Measurements from ENCODE around the gene RAPSN. TPM values are rescaled to one million over a fixed set of nuclear protein-coding genes. Genes with fewer than 3 reads are reported as not detected.

RAPSN gene
- total RNA-seq, 1 donor from 2014 or later: 0.62 TPM

- H3K27me3 Mint-ChIP-seq (ENCODE audit: insufficient read depth): no peaks in the 10 kb centered on the region
- peaks cover 5% of the 10 kb centered on the region for H3K4me1 Mint-ChIP-seq (ENCODE audit: low read depth)
- no peaks in the 10 kb centered on the region for H3K9me3 Mint-ChIP-seq
- intact Hi-C loops (cut with micrococcal nuclease): no loop called here
- H3K27ac Mint-ChIP-seq: peak overlapping the region; percentile 59
- peaks cover 60% of the 10 kb centered on the region for H3K36me3 Mint-ChIP-seq (ENCODE audit: low read depth)
- DNase-seq (ENCODE audit: low spot score): no peak
- H3K4me3 Mint-ChIP-seq: no peak overlapping the region
Measured at GRCh38 chr11:47478651-47479329, 29.9 kb upstream of the RAPSN start.

GRCh38 chr11:47477753-47478152, 28.8 kb upstream of the RAPSN start:
- Mint-ChIP-seq H3K27ac (peak overlapping the region; percentile 76), H3K4me3 (no peak overlapping the region), H3K4me1 (ENCODE audit: low read depth) (peaks cover 5% of the 10 kb centered on the region), H3K36me3 (ENCODE audit: low read depth) (peaks cover 60% of the 10 kb centered on the region), H3K27me3 (ENCODE audit: insufficient read depth) (no peaks in the 10 kb centered on the region), H3K9me3 (no peaks in the 10 kb centered on the region)
- no peak for DNase-seq (ENCODE audit: low spot score)
- intact Hi-C loops (cut with micrococcal nuclease): no loop called here

GRCh38 chr11:47477323-47477722, 28.4 kb upstream of the RAPSN start:
- Mint-ChIP-seq H3K27me3 (ENCODE audit: insufficient read depth) (no peaks in the 10 kb centered on the region), H3K4me1 (ENCODE audit: low read depth) (peaks cover 5% of the 10 kb centered on the region), H3K9me3 (no peaks in the 10 kb centered on the region), H3K36me3 (ENCODE audit: low read depth) (peaks cover 61% of the 10 kb centered on the region), H3K27ac (peak overlapping the region; percentile 76), H3K4me3 (no peak overlapping the region)
- intact Hi-C loops (cut with micrococcal nuclease): no loop called here
- no peak for DNase-seq (ENCODE audit: low spot score)

GRCh38 chr11:47470671-47471070, 21.7 kb upstream of the RAPSN start:
- Mint-ChIP-seq H3K9me3 (no peaks in the 10 kb centered on the region), H3K27ac (peak overlapping the region; percentile 20), H3K27me3 (ENCODE audit: insufficient read depth) (no peaks in the 10 kb centered on the region), H3K36me3 (ENCODE audit: low read depth) (peaks cover 57% of the 10 kb centered on the region), H3K4me1 (ENCODE audit: low read depth) (peaks cover 13% of the 10 kb centered on the region), H3K4me3 (no peak overlapping the region)
- no peak for DNase-seq (ENCODE audit: low spot score)
- intact Hi-C loops (cut with micrococcal nuclease): no loop called here

GRCh38 chr11:47469361-47470179, 20.6 kb upstream of the RAPSN start:
- Mint-ChIP-seq H3K9me3 (no peaks in the 10 kb centered on the region), H3K4me1 (ENCODE audit: low read depth) (peaks cover 13% of the 10 kb centered on the region), H3K27me3 (ENCODE audit: insufficient read depth) (no peaks in the 10 kb centered on the region), H3K4me3 (no peak overlapping the region), H3K27ac (no peak overlapping the region), H3K36me3 (ENCODE audit: low read depth) (peaks cover 53% of the 10 kb centered on the region)
- intact Hi-C loops (cut with micrococcal nuclease): no loop called here
- DNase-seq (ENCODE audit: low spot score): no peak

- no peak for DNase-seq (ENCODE audit: low spot score)
- intact Hi-C loops (cut with micrococcal nuclease): no loop called here
- H3K9me3 Mint-ChIP-seq: no peaks in the 10 kb centered on the region
- H3K27ac Mint-ChIP-seq: no peak overlapping the region
- H3K4me3 Mint-ChIP-seq: no peak overlapping the region
- peaks cover 48% of the 10 kb centered on the region for H3K36me3 Mint-ChIP-seq (ENCODE audit: low read depth)
- H3K27me3 Mint-ChIP-seq (ENCODE audit: insufficient read depth): no peaks in the 10 kb centered on the region
- H3K4me1 Mint-ChIP-seq (ENCODE audit: low read depth): peaks cover 13% of the 10 kb centered on the region
Measured at GRCh38 chr11:47468598-47469214, 19.8 kb upstream of the RAPSN start.

- intact Hi-C loops (cut with micrococcal nuclease): no loop called here
- DNase-seq (ENCODE audit: low spot score): no peak
- Mint-ChIP-seq H3K4me1 (ENCODE audit: low read depth) (peaks cover 13% of the 10 kb centered on the region), H3K4me3 (no peak overlapping the region), H3K27ac (peak overlapping the region; percentile 16), H3K27me3 (ENCODE audit: insufficient read depth) (no peaks in the 10 kb centered on the region), H3K36me3 (ENCODE audit: low read depth) (peaks cover 36% of the 10 kb centered on the region), H3K9me3 (no peaks in the 10 kb centered on the region)
Measured at GRCh38 chr11:47467357-47467756, 18.4 kb upstream of the RAPSN start.

- intact Hi-C loops (cut with micrococcal nuclease): no loop called here
- Mint-ChIP-seq H3K9me3 (no peaks in the 10 kb centered on the region), H3K36me3 (ENCODE audit: low read depth) (peaks cover 34% of the 10 kb centered on the region), H3K27ac (no peak overlapping the region), H3K4me1 (ENCODE audit: low read depth) (peaks cover 13% of the 10 kb centered on the region), H3K27me3 (ENCODE audit: insufficient read depth) (no peaks in the 10 kb centered on the region), H3K4me3 (no peak overlapping the region)
- no peak for DNase-seq (ENCODE audit: low spot score)
Measured at GRCh38 chr11:47466701-47467250, 17.8 kb upstream of the RAPSN start.

- no peaks in the 10 kb centered on the region for H3K27me3 Mint-ChIP-seq (ENCODE audit: insufficient read depth)
- no peak overlapping the region for H3K4me3 Mint-ChIP-seq
- no peaks in the 10 kb centered on the region for H3K9me3 Mint-ChIP-seq
- peaks cover 32% of the 10 kb centered on the region for H3K36me3 Mint-ChIP-seq (ENCODE audit: low read depth)
- H3K4me1 Mint-ChIP-seq (ENCODE audit: low read depth): peaks cover 13% of the 10 kb centered on the region
- no peak overlapping the region for H3K27ac Mint-ChIP-seq
- DNase-seq (ENCODE audit: low spot score): no peak
- intact Hi-C loops (cut with micrococcal nuclease): no loop called here
Measured at GRCh38 chr11:47466201-47466600, 17.3 kb upstream of the RAPSN start.

- H3K4me3 Mint-ChIP-seq: no peak overlapping the region
- H3K9me3 Mint-ChIP-seq: no peaks in the 10 kb centered on the region
- H3K27ac Mint-ChIP-seq: no peak overlapping the region
- DNase-seq (ENCODE audit: low spot score): no peak
- H3K4me1 Mint-ChIP-seq (ENCODE audit: low read depth): peaks cover 10% of the 10 kb centered on the region
- intact Hi-C loops (cut with micrococcal nuclease): no loop called here
- peaks cover 26% of the 10 kb centered on the region for H3K36me3 Mint-ChIP-seq (ENCODE audit: low read depth)
- no peaks in the 10 kb centered on the region for H3K27me3 Mint-ChIP-seq (ENCODE audit: insufficient read depth)
Measured at GRCh38 chr11:47464483-47464882, 15.5 kb upstream of the RAPSN start.

GRCh38 chr11:47461876-47462275, 12.9 kb upstream of the RAPSN start:
- Mint-ChIP-seq H3K4me3 (no peak overlapping the region), H3K4me1 (ENCODE audit: low read depth) (no peaks in the 10 kb centered on the region), H3K36me3 (ENCODE audit: low read depth) (peaks cover 12% of the 10 kb centered on the region), H3K27me3 (ENCODE audit: insufficient read depth) (no peaks in the 10 kb centered on the region), H3K27ac (no peak overlapping the region), H3K9me3 (no peaks in the 10 kb centered on the region)
- intact Hi-C loops (cut with micrococcal nuclease): no loop called here
- DNase-seq (ENCODE audit: low spot score): no peak

GRCh38 chr11:47460571-47461235, 11.8 kb upstream of the RAPSN start:
- Mint-ChIP-seq H3K27ac (peak overlapping the region; percentile 68), H3K36me3 (ENCODE audit: low read depth) (peaks cover 8% of the 10 kb centered on the region), H3K27me3 (ENCODE audit: insufficient read depth) (no peaks in the 10 kb centered on the region), H3K4me1 (ENCODE audit: low read depth) (no peaks in the 10 kb centered on the region), H3K9me3 (no peaks in the 10 kb centered on the region), H3K4me3 (no peak overlapping the region)
- DNase-seq (ENCODE audit: low spot score): no peak
- intact Hi-C loops (cut with micrococcal nuclease): no loop called here
